A549 (cell line): ENCODE data around the gene PCDHGB2.

Experiments used
- CBX8 ChIP-seq: fragments of 200-600 bp; sonication (generic); IDR thresholded peaks from 2 replicates; pipeline ENCODE4 v1.6.1; 2016
- EP300 ChIP-seq, 2 experiments: fragments of >200 bp; sonication (Bioruptor Twin); formaldehyde crosslinking; IDR thresholded peaks; 2 replicates in 1 of 2; 3 replicates in 1 of 2; pipeline ENCODE4 v1.6.1; 2016 to 2017
- POLR2A ChIP-seq: IDR thresholded peaks from 2 replicates; pipeline ENCODE4 v1.6.1; 2012; ENCODE audit warnings: mild to moderate bottlenecking, low read length
- SREBF2 ChIP-seq: fragments of 450-650 bp; IDR thresholded peaks from 2 replicates; pipeline ENCODE4 v1.6.1; 2014; ENCODE audit warnings: mild to moderate bottlenecking, moderate library complexity
- TF ChIP-seq, protein P1 (sequence below): fragments of 150-350 bp; IDR thresholded peaks from 2 replicates; pipeline ENCODE4 v1.6.1; 2014; ENCODE audit warnings: low read depth, mild to moderate bottlenecking, low read length
- TF ChIP-seq, protein P2 (sequence below): fragments of 200-600 bp; sonication (generic); IDR thresholded peaks from 2 replicates; pipeline ENCODE4 v1.6.1; 2016; ENCODE audit warnings: antibody characterized with exemption, mild to moderate bottlenecking, moderate library complexity
- TF ChIP-seq, protein P3 (sequence below): IDR thresholded peaks from 2 replicates; pipeline ENCODE4 v1.6.1; 2012; ENCODE audit warnings: low read depth, borderline replicate concordance
- TF ChIP-seq, protein P4 (sequence below): fragments of >200 bp; sonication (Bioruptor Twin); formaldehyde crosslinking; IDR thresholded peaks from 3 replicates; pipeline ENCODE4 v1.5.1; 2016
- TF ChIP-seq, protein P5 (sequence below): fragments of 450-650 bp; IDR thresholded peaks from 2 replicates; pipeline ENCODE4 v1.6.1; 2014; ENCODE audit warnings: antibody characterized with exemption

DNA sequence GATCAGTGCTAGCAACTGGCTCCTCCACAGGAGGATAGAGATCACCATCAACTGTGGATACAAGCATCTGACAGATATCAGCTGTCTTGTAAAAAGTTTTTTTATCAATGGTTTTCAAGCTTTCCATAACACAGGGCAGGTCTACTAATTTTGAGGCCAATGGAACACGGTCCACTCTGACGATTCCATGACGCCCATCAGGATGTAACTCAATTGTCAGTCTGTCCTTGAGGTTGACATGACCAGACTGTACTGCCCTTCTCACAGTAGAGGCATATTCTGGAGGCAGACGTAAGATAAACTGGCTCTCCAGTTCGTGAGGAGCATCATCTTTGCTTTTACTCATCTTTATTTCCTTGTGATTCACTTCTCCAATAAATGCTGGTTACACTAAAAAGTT lies 40.1 kb upstream of the PCDHGB2 start:
- TF ChIP-seq CBX8 (no peak), EP300 (IDR thresholded peaks at IDR 0.05) (no peak), SREBF2 (no peak), POLR2A (no peak)
- TF ChIP-seq, protein P1, sequence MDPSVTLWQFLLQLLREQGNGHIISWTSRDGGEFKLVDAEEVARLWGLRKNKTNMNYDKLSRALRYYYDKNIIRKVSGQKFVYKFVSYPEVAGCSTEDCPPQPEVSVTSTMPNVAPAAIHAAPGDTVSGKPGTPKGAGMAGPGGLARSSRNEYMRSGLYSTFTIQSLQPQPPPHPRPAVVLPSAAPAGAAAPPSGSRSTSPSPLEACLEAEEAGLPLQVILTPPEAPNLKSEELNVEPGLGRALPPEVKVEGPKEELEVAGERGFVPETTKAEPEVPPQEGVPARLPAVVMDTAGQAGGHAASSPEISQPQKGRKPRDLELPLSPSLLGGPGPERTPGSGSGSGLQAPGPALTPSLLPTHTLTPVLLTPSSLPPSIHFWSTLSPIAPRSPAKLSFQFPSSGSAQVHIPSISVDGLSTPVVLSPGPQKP: no peak
- TF ChIP-seq, protein P2, sequence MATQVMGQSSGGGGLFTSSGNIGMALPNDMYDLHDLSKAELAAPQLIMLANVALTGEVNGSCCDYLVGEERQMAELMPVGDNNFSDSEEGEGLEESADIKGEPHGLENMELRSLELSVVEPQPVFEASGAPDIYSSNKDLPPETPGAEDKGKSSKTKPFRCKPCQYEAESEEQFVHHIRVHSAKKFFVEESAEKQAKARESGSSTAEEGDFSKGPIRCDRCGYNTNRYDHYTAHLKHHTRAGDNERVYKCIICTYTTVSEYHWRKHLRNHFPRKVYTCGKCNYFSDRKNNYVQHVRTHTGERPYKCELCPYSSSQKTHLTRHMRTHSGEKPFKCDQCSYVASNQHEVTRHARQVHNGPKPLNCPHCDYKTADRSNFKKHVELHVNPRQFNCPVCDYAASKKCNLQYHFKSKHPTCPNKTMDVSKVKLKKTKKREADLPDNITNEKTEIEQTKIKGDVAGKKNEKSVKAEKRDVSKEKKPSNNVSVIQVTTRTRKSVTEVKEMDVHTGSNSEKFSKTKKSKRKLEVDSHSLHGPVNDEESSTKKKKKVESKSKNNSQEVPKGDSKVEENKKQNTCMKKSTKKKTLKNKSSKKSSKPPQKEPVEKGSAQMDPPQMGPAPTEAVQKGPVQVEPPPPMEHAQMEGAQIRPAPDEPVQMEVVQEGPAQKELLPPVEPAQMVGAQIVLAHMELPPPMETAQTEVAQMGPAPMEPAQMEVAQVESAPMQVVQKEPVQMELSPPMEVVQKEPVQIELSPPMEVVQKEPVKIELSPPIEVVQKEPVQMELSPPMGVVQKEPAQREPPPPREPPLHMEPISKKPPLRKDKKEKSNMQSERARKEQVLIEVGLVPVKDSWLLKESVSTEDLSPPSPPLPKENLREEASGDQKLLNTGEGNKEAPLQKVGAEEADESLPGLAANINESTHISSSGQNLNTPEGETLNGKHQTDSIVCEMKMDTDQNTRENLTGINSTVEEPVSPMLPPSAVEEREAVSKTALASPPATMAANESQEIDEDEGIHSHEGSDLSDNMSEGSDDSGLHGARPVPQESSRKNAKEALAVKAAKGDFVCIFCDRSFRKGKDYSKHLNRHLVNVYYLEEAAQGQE: no peak
- TF ChIP-seq, protein P3, sequence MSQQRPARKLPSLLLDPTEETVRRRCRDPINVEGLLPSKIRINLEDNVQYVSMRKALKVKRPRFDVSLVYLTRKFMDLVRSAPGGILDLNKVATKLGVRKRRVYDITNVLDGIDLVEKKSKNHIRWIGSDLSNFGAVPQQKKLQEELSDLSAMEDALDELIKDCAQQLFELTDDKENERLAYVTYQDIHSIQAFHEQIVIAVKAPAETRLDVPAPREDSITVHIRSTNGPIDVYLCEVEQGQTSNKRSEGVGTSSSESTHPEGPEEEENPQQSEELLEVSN: no peak
- TF ChIP-seq, protein P4, sequence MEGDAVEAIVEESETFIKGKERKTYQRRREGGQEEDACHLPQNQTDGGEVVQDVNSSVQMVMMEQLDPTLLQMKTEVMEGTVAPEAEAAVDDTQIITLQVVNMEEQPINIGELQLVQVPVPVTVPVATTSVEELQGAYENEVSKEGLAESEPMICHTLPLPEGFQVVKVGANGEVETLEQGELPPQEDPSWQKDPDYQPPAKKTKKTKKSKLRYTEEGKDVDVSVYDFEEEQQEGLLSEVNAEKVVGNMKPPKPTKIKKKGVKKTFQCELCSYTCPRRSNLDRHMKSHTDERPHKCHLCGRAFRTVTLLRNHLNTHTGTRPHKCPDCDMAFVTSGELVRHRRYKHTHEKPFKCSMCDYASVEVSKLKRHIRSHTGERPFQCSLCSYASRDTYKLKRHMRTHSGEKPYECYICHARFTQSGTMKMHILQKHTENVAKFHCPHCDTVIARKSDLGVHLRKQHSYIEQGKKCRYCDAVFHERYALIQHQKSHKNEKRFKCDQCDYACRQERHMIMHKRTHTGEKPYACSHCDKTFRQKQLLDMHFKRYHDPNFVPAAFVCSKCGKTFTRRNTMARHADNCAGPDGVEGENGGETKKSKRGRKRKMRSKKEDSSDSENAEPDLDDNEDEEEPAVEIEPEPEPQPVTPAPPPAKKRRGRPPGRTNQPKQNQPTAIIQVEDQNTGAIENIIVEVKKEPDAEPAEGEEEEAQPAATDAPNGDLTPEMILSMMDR: no peak
- TF ChIP-seq, protein P5, sequence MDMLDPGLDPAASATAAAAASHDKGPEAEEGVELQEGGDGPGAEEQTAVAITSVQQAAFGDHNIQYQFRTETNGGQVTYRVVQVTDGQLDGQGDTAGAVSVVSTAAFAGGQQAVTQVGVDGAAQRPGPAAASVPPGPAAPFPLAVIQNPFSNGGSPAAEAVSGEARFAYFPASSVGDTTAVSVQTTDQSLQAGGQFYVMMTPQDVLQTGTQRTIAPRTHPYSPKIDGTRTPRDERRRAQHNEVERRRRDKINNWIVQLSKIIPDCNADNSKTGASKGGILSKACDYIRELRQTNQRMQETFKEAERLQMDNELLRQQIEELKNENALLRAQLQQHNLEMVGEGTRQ: no peak
